ENCODE measurements around the gene EIF3K.

Gene EIF3K

GRCh38 chr19:38653028-38653571 is 34.1 kb downstream of the EIF3K start:
- Histone ChIP-seq H3K27ac (ENCODE audit: extremely low read depth, low read depth, low read length) (peak overlapping the region; percentile 66), H3K4me3 (ENCODE audit: low read depth, low read length) (no peak overlapping the region), H3K9me3 (ENCODE audit: control insufficient read depth, insufficient read depth, low read depth, low read length) (peaks cover 2% of the 10 kb centered on the region), H3K36me3 (ENCODE audit: control insufficient read depth in 2 of 2, insufficient read depth in 1 of 2, low read length in 2 of 2) (peaks cover 10 to 32% of the 10 kb centered on the region in 2 experiments), H3K4me1 (ENCODE audit: control insufficient read depth, insufficient read depth, low read length) (peaks cover 83% of the 10 kb centered on the region)
- TF ChIP-seq MYNN (tag by site-specific recombination; IDR thresholded peaks at IDR 0.05; ENCODE audit: borderline replicate concordance): no peak
- peak; percentile 71; the same call in 1 of the 2 replicates for TF ChIP-seq GFI1B (tag by site-specific recombination; IDR thresholded peaks at IDR 0.05)
- peak; percentile 47; the same call in 1 of the 2 replicates for TF ChIP-seq MZF1 (tag by site-specific recombination; IDR thresholded peaks at IDR 0.05; ENCODE audit: borderline replicate concordance)
- no peak for TF ChIP-seq ZNF223 (tag by site-specific recombination; IDR thresholded peaks at IDR 0.05)
- TF ChIP-seq INSM2 (tag by site-specific recombination; IDR thresholded peaks at IDR 0.05): no peak
- no peak for TF ChIP-seq TRIM28 (IDR thresholded peaks at IDR 0.05; ENCODE audit: borderline replicate concordance, low read length)
- no peak for TF ChIP-seq GLI2 (tag by site-specific recombination; IDR thresholded peaks at IDR 0.05; ENCODE audit: borderline replicate concordance, low read depth)
- TF ChIP-seq PRDM1 (tag by site-specific recombination; IDR thresholded peaks at IDR 0.05): peak; percentile 91
- 0 out of 2 replicates have a peak, but pooled peaks have one; percentile 6 for TF ChIP-seq CTCF (tag by site-specific recombination; IDR thresholded peaks at IDR 0.05)
- no peak for TF ChIP-seq ZNF626 (tag by site-specific recombination; IDR thresholded peaks at IDR 0.05)
- peak; percentile 13; the same call in 1 of the 2 replicates for TF ChIP-seq ZNF600 (tag by site-specific recombination; IDR thresholded peaks at IDR 0.05)
- TF ChIP-seq ZNF658 (tag by site-specific recombination; IDR thresholded peaks at IDR 0.05): no peak
- TF ChIP-seq ZNF362 (tag by site-specific recombination; IDR thresholded peaks at IDR 0.05): peak; percentile 88
- TF ChIP-seq ZNF335 (tag by site-specific recombination; conservative IDR thresholded peaks at IDR 0.05): peak; percentile 19; the same call in 1 of the 2 replicates
- peak; percentile 75 for TF ChIP-seq PRDM6 (tag by site-specific recombination; IDR thresholded peaks at IDR 0.05)
- no peak for TF ChIP-seq ZNF292 (tag by site-specific recombination; IDR thresholded peaks at IDR 0.05; ENCODE audit: borderline replicate concordance, low read depth)
- TF ChIP-seq ZSCAN30 (tag by site-specific recombination; IDR thresholded peaks at IDR 0.05): 0 out of 2 replicates have a peak, but pooled peaks have one; percentile 19
- TF ChIP-seq ZNF621 (tag by site-specific recombination; IDR thresholded peaks at IDR 0.05): no peak
- no peak for TF ChIP-seq REST (tag by site-specific recombination; IDR thresholded peaks at IDR 0.05)
- no peak for TF ChIP-seq KLF7 (tag by site-specific recombination; IDR thresholded peaks at IDR 0.05; ENCODE audit: borderline replicate concordance)
- peak; percentile 31; the same call in 1 of the 2 replicates for TF ChIP-seq PRDM4 (tag by site-specific recombination; IDR thresholded peaks at IDR 0.05)
- no peak for TF ChIP-seq ZBTB17 (tag by site-specific recombination; IDR thresholded peaks at IDR 0.05)
- TF ChIP-seq ZXDB (tag by site-specific recombination; IDR thresholded peaks at IDR 0.05): peak; percentile 28; the same call in 1 of the 2 replicates
- no peak for TF ChIP-seq ZNF2 (tag by site-specific recombination; IDR thresholded peaks at IDR 0.05)
- no peak for TF ChIP-seq ZNF132 (tag by site-specific recombination; IDR thresholded peaks at IDR 0.05; ENCODE audit: borderline replicate concordance)
- ChIA-PET POLR2A (interaction anchor here (0.6 to 1.7 kb wide), 4 partner anchors 30 to 773 kb away, joined by 3 to 6 read pairs (median 4); no protein-coding TSS in a partner anchor), CTCF (interaction anchor here (0.5 to 1.9 kb wide), 6 partner anchors 19 to 416 kb away, joined by 3 to 5 read pairs (median 4); partner anchors contain the start of genes MRPS12 and SARS2)

Measured in HEK293 (cell line).